BLaER1 (cell line): Measurements from ENCODE around the gene FPR1.

ENCODE experiments used
- H3K27ac ChIP-seq: shearing (Covaris generic); formaldehyde crosslinking; 2 replicates; pipeline ENCODE4 v1.8.1; 2022
- H3K27me3 ChIP-seq: shearing (Covaris generic); formaldehyde crosslinking; 2 replicates; pipeline ENCODE4 v1.8.1; 2022
- H3K36me3 ChIP-seq: shearing (Covaris generic); formaldehyde crosslinking; 2 replicates; pipeline ENCODE4 v1.8.1; 2022
- H3K4me1 ChIP-seq: shearing (Covaris generic); formaldehyde crosslinking; 2 replicates; pipeline ENCODE4 v1.8.1; 2022
- H3K4me2 ChIP-seq: shearing (Covaris generic); formaldehyde crosslinking; 2 replicates; pipeline ENCODE4 v1.8.1; 2022
- H3K4me3 ChIP-seq: shearing (Covaris generic); formaldehyde crosslinking; 2 replicates; pipeline ENCODE4 v1.8.1; 2022
- H3K9ac ChIP-seq: shearing (Covaris generic); formaldehyde crosslinking; 2 replicates; pipeline ENCODE4 v1.8.1; 2022
- H3K9me3 ChIP-seq: shearing (Covaris generic); formaldehyde crosslinking; 2 replicates; pipeline ENCODE4 v1.8.1; 2022
- H4K20me1 ChIP-seq: shearing (Covaris generic); formaldehyde crosslinking; 2 replicates; pipeline ENCODE4 v1.8.1; 2022
- Cebpa-rat ChIP-seq: shearing (Covaris generic); IDR thresholded peaks from 2 replicates; pipeline ENCODE4 v1.8.1; 2022

FPR1 gene

GRCh38 chr19:51737924-51738323 is 13.8 kb downstream of the FPR1 start:
- H3K9ac ChIP-seq: no peak overlapping the region
- no peaks in the 10 kb centered on the region for H3K36me3 ChIP-seq
- H3K4me2 ChIP-seq: no peak overlapping the region
- H4K20me1 ChIP-seq: no peaks in the 10 kb centered on the region
- TF ChIP-seq Cebpa-rat: no peak
- no peaks in the 10 kb centered on the region for H3K9me3 ChIP-seq
- no peak overlapping the region for H3K4me3 ChIP-seq
- H3K4me1 ChIP-seq: peaks cover 17% of the 10 kb centered on the region
- H3K27ac ChIP-seq: no peak overlapping the region
- H3K27me3 ChIP-seq: no peaks in the 10 kb centered on the region

GRCh38 chr19:51737389-51737788 is 14.3 kb downstream of the FPR1 start:
- no peaks in the 10 kb centered on the region for H4K20me1 ChIP-seq
- H3K9ac ChIP-seq: no peak overlapping the region
- no peaks in the 10 kb centered on the region for H3K27me3 ChIP-seq
- no peak overlapping the region for H3K27ac ChIP-seq
- no peak for TF ChIP-seq Cebpa-rat
- no peaks in the 10 kb centered on the region for H3K9me3 ChIP-seq
- no peak overlapping the region for H3K4me2 ChIP-seq
- H3K4me1 ChIP-seq: peaks cover 14% of the 10 kb centered on the region
- no peak overlapping the region for H3K4me3 ChIP-seq
- no peaks in the 10 kb centered on the region for H3K36me3 ChIP-seq

- Histone ChIP-seq H4K20me1 (no peaks in the 10 kb centered on the region), H3K4me3 (no peak overlapping the region), H3K4me2 (peak overlapping the region; percentile 44), H3K4me1 (peaks cover 14% of the 10 kb centered on the region), H3K9me3 (peaks cover 8% of the 10 kb centered on the region), H3K9ac (no peak overlapping the region), H3K36me3 (no peaks in the 10 kb centered on the region), H3K27ac (no peak overlapping the region), H3K27me3 (no peaks in the 10 kb centered on the region)
- no peak for TF ChIP-seq Cebpa-rat
Observed at GRCh38 chr19:51735759-51736449, 15.8 kb downstream of the FPR1 start.

- TF ChIP-seq Cebpa-rat: no peak
- no peak overlapping the region for H3K4me3 ChIP-seq
- H3K4me2 ChIP-seq: no peak overlapping the region
- no peak overlapping the region for H3K9ac ChIP-seq
- no peaks in the 10 kb centered on the region for H4K20me1 ChIP-seq
- H3K27ac ChIP-seq: no peak overlapping the region
- H3K4me1 ChIP-seq: peaks cover 14% of the 10 kb centered on the region
- peaks cover 19% of the 10 kb centered on the region for H3K9me3 ChIP-seq
- no peaks in the 10 kb centered on the region for H3K27me3 ChIP-seq
- no peaks in the 10 kb centered on the region for H3K36me3 ChIP-seq
Observed at GRCh38 chr19:51733742-51734522, 17.7 kb downstream of the FPR1 start.

GRCh38 chr19:51729781-51730180 is 21.9 kb downstream of the FPR1 start:
- Histone ChIP-seq H3K9ac (no peak overlapping the region), H4K20me1 (no peaks in the 10 kb centered on the region), H3K27ac (no peak overlapping the region), H3K4me2 (no peak overlapping the region), H3K4me3 (no peak overlapping the region), H3K36me3 (no peaks in the 10 kb centered on the region), H3K27me3 (no peaks in the 10 kb centered on the region), H3K9me3 (peaks cover 19% of the 10 kb centered on the region), H3K4me1 (peaks cover 38% of the 10 kb centered on the region)
- no peak for TF ChIP-seq Cebpa-rat

GRCh38 chr19:51727349-51727880 is 24.3 kb downstream of the FPR1 start:
- H3K27me3 ChIP-seq: no peaks in the 10 kb centered on the region
- peak overlapping the region; percentile 71 for H3K27ac ChIP-seq
- H3K9ac ChIP-seq: no peak overlapping the region
- no peak overlapping the region for H3K4me3 ChIP-seq
- no peaks in the 10 kb centered on the region for H4K20me1 ChIP-seq
- peak overlapping the region; percentile 87 for H3K4me2 ChIP-seq
- TF ChIP-seq Cebpa-rat: no peak
- peaks cover 62% of the 10 kb centered on the region for H3K4me1 ChIP-seq
- no peaks in the 10 kb centered on the region for H3K36me3 ChIP-seq
- H3K9me3 ChIP-seq: peaks cover 19% of the 10 kb centered on the region

GRCh38 chr19:51726049-51726448 is 25.6 kb downstream of the FPR1 start:
- Histone ChIP-seq H3K9me3 (peaks cover 13% of the 10 kb centered on the region), H3K27ac (peak overlapping the region; percentile 71), H3K9ac (0 out of 2 replicates have a peak overlapping the region, but pooled peaks have one; percentile 34), H4K20me1 (no peaks in the 10 kb centered on the region), H3K4me3 (no peak overlapping the region), H3K4me1 (peaks cover 70% of the 10 kb centered on the region), H3K36me3 (no peaks in the 10 kb centered on the region), H3K4me2 (peak overlapping the region; percentile 87), H3K27me3 (no peaks in the 10 kb centered on the region)
- no peak for TF ChIP-seq Cebpa-rat

GRCh38 chr19:51724543-51724942 is 27.1 kb downstream of the FPR1 start:
- H3K4me2 ChIP-seq: peak overlapping the region; percentile 87

GRCh38 chr19:51722492-51722891 is 29.2 kb downstream of the FPR1 start:
- no peak for TF ChIP-seq Cebpa-rat
- no peaks in the 10 kb centered on the region for H4K20me1 ChIP-seq
- H3K4me3 ChIP-seq: no peak overlapping the region
- H3K27me3 ChIP-seq: no peaks in the 10 kb centered on the region
- H3K9me3 ChIP-seq: 0 out of 2 replicates have a peak, but pooled peaks cover 9% of the 10 kb centered on the region
- no peak overlapping the region; the same call in 1 of the 2 replicates for H3K4me2 ChIP-seq
- H3K27ac ChIP-seq: no peak overlapping the region
- H3K9ac ChIP-seq: no peak overlapping the region
- H3K36me3 ChIP-seq: no peaks in the 10 kb centered on the region
- H3K4me1 ChIP-seq: peaks cover 59% of the 10 kb centered on the region

More at GRCh38 chr19:51724543-51724942, 27.1 kb downstream of the FPR1 start:
- TF ChIP-seq Cebpa-rat: no peak
- Histone ChIP-seq H3K27ac (peak overlapping the region; percentile 46; the same call in 1 of the 2 replicates), H3K9ac (0 out of 2 replicates have a peak overlapping the region, but pooled peaks have one; percentile 2), H3K4me3 (no peak overlapping the region), H4K20me1 (no peaks in the 10 kb centered on the region), H3K36me3 (no peaks in the 10 kb centered on the region), H3K4me1 (peaks cover 70% of the 10 kb centered on the region), H3K27me3 (no peaks in the 10 kb centered on the region), H3K9me3 (0 out of 2 replicates have a peak, but pooled peaks cover 2% of the 10 kb centered on the region)

GRCh38 chr19:51721905-51722304 is 29.8 kb downstream of the FPR1 start:
- no peaks in the 10 kb centered on the region for H3K36me3 ChIP-seq
- no peak for TF ChIP-seq Cebpa-rat

More at GRCh38 chr19:51721905-51722304, 29.8 kb downstream of the FPR1 start:
- Histone ChIP-seq H3K9ac (no peak overlapping the region), H3K4me1 (peaks cover 53% of the 10 kb centered on the region), H4K20me1 (no peaks in the 10 kb centered on the region), H3K9me3 (0 out of 2 replicates have a peak, but pooled peaks cover 9% of the 10 kb centered on the region), H3K4me3 (no peak overlapping the region), H3K27me3 (no peaks in the 10 kb centered on the region), H3K4me2 (no peak overlapping the region), H3K27ac (no peak overlapping the region)
